Measurements from ENCODE around the gene IGHMBP2. TPM values are rescaled to one million over a fixed set of nuclear protein-coding genes. Genes with fewer than 3 reads are reported as not detected.

IGHMBP2 gene
- total and polyA plus RNA-seq, 9 of the 15 experiments (the other 6 are each of a cell fraction or from before 2014, with no cell fraction given), result 1.6 to 24.8 (median 14.5) TPM

DNA sequence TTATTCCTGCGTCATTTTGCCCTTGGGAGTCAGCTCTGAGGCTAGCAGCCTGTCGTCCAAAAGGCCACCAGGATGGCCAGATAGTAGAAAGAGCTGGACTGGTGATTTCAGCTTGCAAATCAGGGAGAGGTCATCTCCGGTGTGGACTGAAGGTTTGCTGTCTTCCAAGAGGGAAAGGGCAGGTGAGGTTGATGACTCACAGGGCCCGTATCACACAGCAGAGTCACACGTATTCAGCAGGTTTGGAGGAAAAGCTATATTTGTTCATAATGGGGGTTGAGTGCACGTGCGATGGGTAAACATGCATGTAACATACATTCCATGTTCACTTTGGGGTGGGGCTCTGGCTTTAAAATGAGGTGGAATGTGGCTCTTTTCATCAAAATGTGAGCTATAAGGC is 25.7 kb upstream of the IGHMBP2 start:
- ChIA-PET POLR2A (interaction anchor here (0.6 to 1.7 kb wide), 6 partner anchors 9 to 165 kb away, joined by 3 to 6 read pairs (median 3); no protein-coding TSS in a partner anchor), CTCF (ENCODE audit: low intra/inter-chr PET ratio) (no interaction called here)
- DNase-seq (ENCODE audit: extremely low read depth in 1 of 4, low spot score in 3 of 4), result no peak
- Histone ChIP-seq H2AFZ (ENCODE audit: low read depth, low read length) (no peak overlapping the region), H3K27ac (ENCODE audit: extremely low read depth, low read depth, low read length) (no peak overlapping the region), H3K4me3 (no peak overlapping the region), H3K9me3 (replicated peaks; ENCODE audit: control insufficient read depth, insufficient read depth, low read depth, low read length) (no peaks in the 10 kb centered on the region), H3K4me2 (ENCODE audit: insufficient read depth, low read length) (no peak overlapping the region), H3K4me1 (replicated peaks in 1 of 2; ENCODE audit: control insufficient read depth in 2 of 2, insufficient read depth in 2 of 2, low read length in 2 of 2) (no peaks in the 10 kb centered on the region; a peak in 2 of 5 replicates), H3K79me2 (ENCODE audit: control insufficient read depth, insufficient read depth, low read length) (no peaks in the 10 kb centered on the region), H4K20me1 (replicated peaks; ENCODE audit: control insufficient read depth, insufficient read depth, low read length) (no peaks in the 10 kb centered on the region), H3K36me3 (ENCODE audit: control insufficient read depth, insufficient read depth, low read length) (no peaks in the 10 kb centered on the region), H3K27me3 (ENCODE audit: control insufficient read depth in 2 of 2, insufficient read depth in 2 of 2, low read length in 2 of 2) (no peaks in the 10 kb centered on the region), H3K9ac (ENCODE audit: insufficient read depth in 1 of 2, low read depth in 2 of 2, low read length in 2 of 2) (no peak overlapping the region; a peak in 1 of 4 replicates), H3K9me1 (ENCODE audit: control insufficient read depth, insufficient read depth, low read length) (no peaks in the 10 kb centered on the region)
- FAIRE-seq, result no peak
- intact Hi-C loops (cut with micrococcal nuclease) (no loop called here), in situ Hi-C loops (cut with MboI) (no loop called here)
- no peak; the same call in 2 of the 3 replicates for ATAC-seq
- TF ChIP-seq, protein P1, sequence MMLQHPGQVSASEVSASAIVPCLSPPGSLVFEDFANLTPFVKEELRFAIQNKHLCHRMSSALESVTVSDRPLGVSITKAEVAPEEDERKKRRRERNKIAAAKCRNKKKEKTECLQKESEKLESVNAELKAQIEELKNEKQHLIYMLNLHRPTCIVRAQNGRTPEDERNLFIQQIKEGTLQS (IDR thresholded peaks at IDR 0.05), result peak; percentile 37; the same call in 1 of the 2 replicates
- TF ChIP-seq, protein P1 (CRISPR knock-in tag; conservative IDR thresholded peaks at IDR 0.05), result no peak
- TF ChIP-seq ZNF584 (CRISPR knock-in tag; IDR thresholded peaks at IDR 0.05; ENCODE audit: low read depth) (no peak), BHLHE40 (IDR thresholded peaks at IDR 0.05; ENCODE audit: low read length) (peak; percentile 45; the same call in 1 of the 2 replicates), MCM3 (IDR thresholded peaks at IDR 0.05) (no peak), GABPB1 (CRISPR knock-in tag; IDR thresholded peaks at IDR 0.05) (no peak)
- TF ChIP-seq, protein P2, sequence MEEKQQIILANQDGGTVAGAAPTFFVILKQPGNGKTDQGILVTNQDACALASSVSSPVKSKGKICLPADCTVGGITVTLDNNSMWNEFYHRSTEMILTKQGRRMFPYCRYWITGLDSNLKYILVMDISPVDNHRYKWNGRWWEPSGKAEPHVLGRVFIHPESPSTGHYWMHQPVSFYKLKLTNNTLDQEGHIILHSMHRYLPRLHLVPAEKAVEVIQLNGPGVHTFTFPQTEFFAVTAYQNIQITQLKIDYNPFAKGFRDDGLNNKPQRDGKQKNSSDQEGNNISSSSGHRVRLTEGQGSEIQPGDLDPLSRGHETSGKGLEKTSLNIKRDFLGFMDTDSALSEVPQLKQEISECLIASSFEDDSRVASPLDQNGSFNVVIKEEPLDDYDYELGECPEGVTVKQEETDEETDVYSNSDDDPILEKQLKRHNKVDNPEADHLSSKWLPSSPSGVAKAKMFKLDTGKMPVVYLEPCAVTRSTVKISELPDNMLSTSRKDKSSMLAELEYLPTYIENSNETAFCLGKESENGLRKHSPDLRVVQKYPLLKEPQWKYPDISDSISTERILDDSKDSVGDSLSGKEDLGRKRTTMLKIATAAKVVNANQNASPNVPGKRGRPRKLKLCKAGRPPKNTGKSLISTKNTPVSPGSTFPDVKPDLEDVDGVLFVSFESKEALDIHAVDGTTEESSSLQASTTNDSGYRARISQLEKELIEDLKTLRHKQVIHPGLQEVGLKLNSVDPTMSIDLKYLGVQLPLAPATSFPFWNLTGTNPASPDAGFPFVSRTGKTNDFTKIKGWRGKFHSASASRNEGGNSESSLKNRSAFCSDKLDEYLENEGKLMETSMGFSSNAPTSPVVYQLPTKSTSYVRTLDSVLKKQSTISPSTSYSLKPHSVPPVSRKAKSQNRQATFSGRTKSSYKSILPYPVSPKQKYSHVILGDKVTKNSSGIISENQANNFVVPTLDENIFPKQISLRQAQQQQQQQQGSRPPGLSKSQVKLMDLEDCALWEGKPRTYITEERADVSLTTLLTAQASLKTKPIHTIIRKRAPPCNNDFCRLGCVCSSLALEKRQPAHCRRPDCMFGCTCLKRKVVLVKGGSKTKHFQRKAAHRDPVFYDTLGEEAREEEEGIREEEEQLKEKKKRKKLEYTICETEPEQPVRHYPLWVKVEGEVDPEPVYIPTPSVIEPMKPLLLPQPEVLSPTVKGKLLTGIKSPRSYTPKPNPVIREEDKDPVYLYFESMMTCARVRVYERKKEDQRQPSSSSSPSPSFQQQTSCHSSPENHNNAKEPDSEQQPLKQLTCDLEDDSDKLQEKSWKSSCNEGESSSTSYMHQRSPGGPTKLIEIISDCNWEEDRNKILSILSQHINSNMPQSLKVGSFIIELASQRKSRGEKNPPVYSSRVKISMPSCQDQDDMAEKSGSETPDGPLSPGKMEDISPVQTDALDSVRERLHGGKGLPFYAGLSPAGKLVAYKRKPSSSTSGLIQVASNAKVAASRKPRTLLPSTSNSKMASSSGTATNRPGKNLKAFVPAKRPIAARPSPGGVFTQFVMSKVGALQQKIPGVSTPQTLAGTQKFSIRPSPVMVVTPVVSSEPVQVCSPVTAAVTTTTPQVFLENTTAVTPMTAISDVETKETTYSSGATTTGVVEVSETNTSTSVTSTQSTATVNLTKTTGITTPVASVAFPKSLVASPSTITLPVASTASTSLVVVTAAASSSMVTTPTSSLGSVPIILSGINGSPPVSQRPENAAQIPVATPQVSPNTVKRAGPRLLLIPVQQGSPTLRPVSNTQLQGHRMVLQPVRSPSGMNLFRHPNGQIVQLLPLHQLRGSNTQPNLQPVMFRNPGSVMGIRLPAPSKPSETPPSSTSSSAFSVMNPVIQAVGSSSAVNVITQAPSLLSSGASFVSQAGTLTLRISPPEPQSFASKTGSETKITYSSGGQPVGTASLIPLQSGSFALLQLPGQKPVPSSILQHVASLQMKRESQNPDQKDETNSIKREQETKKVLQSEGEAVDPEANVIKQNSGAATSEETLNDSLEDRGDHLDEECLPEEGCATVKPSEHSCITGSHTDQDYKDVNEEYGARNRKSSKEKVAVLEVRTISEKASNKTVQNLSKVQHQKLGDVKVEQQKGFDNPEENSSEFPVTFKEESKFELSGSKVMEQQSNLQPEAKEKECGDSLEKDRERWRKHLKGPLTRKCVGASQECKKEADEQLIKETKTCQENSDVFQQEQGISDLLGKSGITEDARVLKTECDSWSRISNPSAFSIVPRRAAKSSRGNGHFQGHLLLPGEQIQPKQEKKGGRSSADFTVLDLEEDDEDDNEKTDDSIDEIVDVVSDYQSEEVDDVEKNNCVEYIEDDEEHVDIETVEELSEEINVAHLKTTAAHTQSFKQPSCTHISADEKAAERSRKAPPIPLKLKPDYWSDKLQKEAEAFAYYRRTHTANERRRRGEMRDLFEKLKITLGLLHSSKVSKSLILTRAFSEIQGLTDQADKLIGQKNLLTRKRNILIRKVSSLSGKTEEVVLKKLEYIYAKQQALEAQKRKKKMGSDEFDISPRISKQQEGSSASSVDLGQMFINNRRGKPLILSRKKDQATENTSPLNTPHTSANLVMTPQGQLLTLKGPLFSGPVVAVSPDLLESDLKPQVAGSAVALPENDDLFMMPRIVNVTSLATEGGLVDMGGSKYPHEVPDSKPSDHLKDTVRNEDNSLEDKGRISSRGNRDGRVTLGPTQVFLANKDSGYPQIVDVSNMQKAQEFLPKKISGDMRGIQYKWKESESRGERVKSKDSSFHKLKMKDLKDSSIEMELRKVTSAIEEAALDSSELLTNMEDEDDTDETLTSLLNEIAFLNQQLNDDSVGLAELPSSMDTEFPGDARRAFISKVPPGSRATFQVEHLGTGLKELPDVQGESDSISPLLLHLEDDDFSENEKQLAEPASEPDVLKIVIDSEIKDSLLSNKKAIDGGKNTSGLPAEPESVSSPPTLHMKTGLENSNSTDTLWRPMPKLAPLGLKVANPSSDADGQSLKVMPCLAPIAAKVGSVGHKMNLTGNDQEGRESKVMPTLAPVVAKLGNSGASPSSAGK (IDR thresholded peaks at IDR 0.05), result no peak
- TF ChIP-seq, protein P3, sequence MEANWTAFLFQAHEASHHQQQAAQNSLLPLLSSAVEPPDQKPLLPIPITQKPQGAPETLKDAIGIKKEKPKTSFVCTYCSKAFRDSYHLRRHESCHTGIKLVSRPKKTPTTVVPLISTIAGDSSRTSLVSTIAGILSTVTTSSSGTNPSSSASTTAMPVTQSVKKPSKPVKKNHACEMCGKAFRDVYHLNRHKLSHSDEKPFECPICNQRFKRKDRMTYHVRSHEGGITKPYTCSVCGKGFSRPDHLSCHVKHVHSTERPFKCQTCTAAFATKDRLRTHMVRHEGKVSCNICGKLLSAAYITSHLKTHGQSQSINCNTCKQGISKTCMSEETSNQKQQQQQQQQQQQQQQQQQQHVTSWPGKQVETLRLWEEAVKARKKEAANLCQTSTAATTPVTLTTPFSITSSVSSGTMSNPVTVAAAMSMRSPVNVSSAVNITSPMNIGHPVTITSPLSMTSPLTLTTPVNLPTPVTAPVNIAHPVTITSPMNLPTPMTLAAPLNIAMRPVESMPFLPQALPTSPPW (CRISPR knock-in tag; IDR thresholded peaks at IDR 0.05), result no peak
- BruUV-seq (replicated peaks), result no TSS peak
- 24% methylated on average over 7 of the region's 7 CpGs for WGBS (ENCODE audit: insufficient coverage, low coverage, missing lambda C conversion rate)
